Prostate gland (tissue), 2 donors: ENCODE data around the gene SLC23A3.

Experiments
- CTCF ChIP-seq, 4 experiments: fragments of 200-600 bp in 2 of 4; fragments of 450-650 bp in 2 of 4; sonication (generic) in 2 of 4; IDR thresholded peaks; 1 replicate in 3 of 4; 2 replicates in 1 of 4; pipeline ENCODE4 v1.5.1; 2016 to 2019; ENCODE audit warnings: antibody characterized with exemption in 4 of 4, mild to moderate bottlenecking in 2 of 4, moderate library complexity in 2 of 4
- POLR2A ChIP-seq: fragments of 450-650 bp; IDR thresholded peaks from one replicate; pipeline ENCODE4 v1.6.1; 2016; ENCODE audit warnings: antibody characterized with exemption, mild to moderate bottlenecking
- POLR2AphosphoS5 ChIP-seq: sonication (generic); formaldehyde crosslinking; IDR thresholded peaks from one replicate; pipeline ENCODE4 v1.6.1; 2017; ENCODE audit warnings: antibody characterized with exemption

- no peak for TF ChIP-seq CTCF (IDR thresholded peaks at IDR 0.05)
- no peak for TF ChIP-seq POLR2AphosphoS5
- TF ChIP-seq POLR2A, result no peak
Measured at GRCh38 chr2:219210886-219211362, 41.1 kb upstream of the SLC23A3 start.
